ENCODE results near the gene MAP3K6.

GRCh38 chr1:27372022-27372807, 5.5 kb upstream of the MAP3K6 start:
- TF ChIP-seq POLR2AphosphoS5 (IDR thresholded peaks at IDR 0.05): no peak
- no peak for TF ChIP-seq CTCF (IDR thresholded peaks at IDR 0.05)
- TF ChIP-seq EP300 (IDR thresholded peaks at IDR 0.05; ENCODE audit: low read depth): no peak

Data from transverse colon (tissue), 4 donors.